ENCODE results near the gene KLHL6.
"Not testable (repeated sequence)": the region's sequence is repeated elsewhere in the genome, so short reads cannot be mapped to it uniquely, and the experiment has no call there.

KLHL6 gene

GRCh38 chr3:183532620-183533411, 22.7 kb downstream of the KLHL6 start:
- Histone ChIP-seq H3K27ac (no peak overlapping the region), H3K4me1 (ENCODE audit: control insufficient read depth in 1 of 2, insufficient read depth in 1 of 2, low read depth in 1 of 2, low read length in 1 of 2) (peaks cover 16 to 22% of the 10 kb centered on the region in 2 experiments), H3K27me3 (no peaks in the 10 kb centered on the region), H3K4me3 (ENCODE audit: low read depth in 1 of 2, low read length in 1 of 2) (no peak overlapping the region), H3K9me3 (no peaks in the 10 kb centered on the region), H3K36me3 (peaks cover 6% of the 10 kb centered on the region)
- TF ChIP-seq, protein P1, sequence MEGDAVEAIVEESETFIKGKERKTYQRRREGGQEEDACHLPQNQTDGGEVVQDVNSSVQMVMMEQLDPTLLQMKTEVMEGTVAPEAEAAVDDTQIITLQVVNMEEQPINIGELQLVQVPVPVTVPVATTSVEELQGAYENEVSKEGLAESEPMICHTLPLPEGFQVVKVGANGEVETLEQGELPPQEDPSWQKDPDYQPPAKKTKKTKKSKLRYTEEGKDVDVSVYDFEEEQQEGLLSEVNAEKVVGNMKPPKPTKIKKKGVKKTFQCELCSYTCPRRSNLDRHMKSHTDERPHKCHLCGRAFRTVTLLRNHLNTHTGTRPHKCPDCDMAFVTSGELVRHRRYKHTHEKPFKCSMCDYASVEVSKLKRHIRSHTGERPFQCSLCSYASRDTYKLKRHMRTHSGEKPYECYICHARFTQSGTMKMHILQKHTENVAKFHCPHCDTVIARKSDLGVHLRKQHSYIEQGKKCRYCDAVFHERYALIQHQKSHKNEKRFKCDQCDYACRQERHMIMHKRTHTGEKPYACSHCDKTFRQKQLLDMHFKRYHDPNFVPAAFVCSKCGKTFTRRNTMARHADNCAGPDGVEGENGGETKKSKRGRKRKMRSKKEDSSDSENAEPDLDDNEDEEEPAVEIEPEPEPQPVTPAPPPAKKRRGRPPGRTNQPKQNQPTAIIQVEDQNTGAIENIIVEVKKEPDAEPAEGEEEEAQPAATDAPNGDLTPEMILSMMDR (IDR thresholded peaks at IDR 0.05) = no peak

- peaks cover 28% of the 10 kb centered on the region for H3K36me3 ChIP-seq
- H3K4me1 ChIP-seq (ENCODE audit: control insufficient read depth in 1 of 2, insufficient read depth in 1 of 2, low read depth in 1 of 2, low read length in 1 of 2) = peaks cover 0 to 4% of the 10 kb centered on the region in 2 experiments
- no peak overlapping the region for H3K27ac ChIP-seq
- no peaks in the 10 kb centered on the region for H3K27me3 ChIP-seq
- H3K4me3 ChIP-seq (ENCODE audit: low read depth in 1 of 2, low read length in 1 of 2) = no peak overlapping the region
- no peaks in the 10 kb centered on the region for H3K9me3 ChIP-seq
- TF ChIP-seq, protein P1 (IDR thresholded peaks at IDR 0.05) = no peak
These were observed 25.8 kb downstream of the KLHL6 start for GRCh38 chr3:183529717-183530116.

DNA sequence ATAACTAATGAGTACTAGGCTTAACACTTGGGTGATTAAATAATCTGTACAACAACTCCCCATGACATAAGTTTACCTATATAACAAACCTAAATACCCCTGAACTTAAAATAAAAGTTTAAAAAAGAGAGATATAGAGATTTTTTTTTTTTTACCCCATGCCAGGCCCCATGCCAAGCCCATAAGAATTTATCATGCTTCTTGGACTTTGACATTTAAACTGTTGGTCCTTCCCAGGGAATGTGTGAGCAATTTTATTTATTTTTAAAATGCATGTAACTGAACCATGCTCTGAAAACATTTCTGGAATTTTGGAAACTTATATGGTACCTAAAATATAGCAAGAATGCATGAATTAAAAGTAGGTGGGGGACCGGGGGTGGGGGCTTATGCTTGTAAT, 26.3 kb downstream of the KLHL6 start:
- no peak overlapping the region for H3K27ac ChIP-seq
- H3K27me3 ChIP-seq = no peaks in the 10 kb centered on the region
- H3K9me3 ChIP-seq = no peaks in the 10 kb centered on the region
- peaks cover 33% of the 10 kb centered on the region for H3K36me3 ChIP-seq
- no peak overlapping the region for H3K4me3 ChIP-seq (ENCODE audit: low read depth in 1 of 2, low read length in 1 of 2)
- TF ChIP-seq, protein P1 (IDR thresholded peaks at IDR 0.05) = no peak
- peaks cover 0 to 4% of the 10 kb centered on the region in 2 experiments for H3K4me1 ChIP-seq (ENCODE audit: control insufficient read depth in 1 of 2, insufficient read depth in 1 of 2, low read depth in 1 of 2, low read length in 1 of 2)

- not testable (repeated sequence) for H3K27ac ChIP-seq; H3K4me3 ChIP-seq (ENCODE audit: low read depth in 1 of 2, low read length in 1 of 2); H3K9me3 ChIP-seq; H3K4me1 ChIP-seq (ENCODE audit: control insufficient read depth in 1 of 2, insufficient read depth in 1 of 2, low read depth in 1 of 2, low read length in 1 of 2); H3K27me3 ChIP-seq
- H3K36me3 ChIP-seq = peaks cover 37% of the 10 kb centered on the region
These were observed 26.7 kb downstream of the KLHL6 start for GRCh38 chr3:183528758-183529157.

DNA sequence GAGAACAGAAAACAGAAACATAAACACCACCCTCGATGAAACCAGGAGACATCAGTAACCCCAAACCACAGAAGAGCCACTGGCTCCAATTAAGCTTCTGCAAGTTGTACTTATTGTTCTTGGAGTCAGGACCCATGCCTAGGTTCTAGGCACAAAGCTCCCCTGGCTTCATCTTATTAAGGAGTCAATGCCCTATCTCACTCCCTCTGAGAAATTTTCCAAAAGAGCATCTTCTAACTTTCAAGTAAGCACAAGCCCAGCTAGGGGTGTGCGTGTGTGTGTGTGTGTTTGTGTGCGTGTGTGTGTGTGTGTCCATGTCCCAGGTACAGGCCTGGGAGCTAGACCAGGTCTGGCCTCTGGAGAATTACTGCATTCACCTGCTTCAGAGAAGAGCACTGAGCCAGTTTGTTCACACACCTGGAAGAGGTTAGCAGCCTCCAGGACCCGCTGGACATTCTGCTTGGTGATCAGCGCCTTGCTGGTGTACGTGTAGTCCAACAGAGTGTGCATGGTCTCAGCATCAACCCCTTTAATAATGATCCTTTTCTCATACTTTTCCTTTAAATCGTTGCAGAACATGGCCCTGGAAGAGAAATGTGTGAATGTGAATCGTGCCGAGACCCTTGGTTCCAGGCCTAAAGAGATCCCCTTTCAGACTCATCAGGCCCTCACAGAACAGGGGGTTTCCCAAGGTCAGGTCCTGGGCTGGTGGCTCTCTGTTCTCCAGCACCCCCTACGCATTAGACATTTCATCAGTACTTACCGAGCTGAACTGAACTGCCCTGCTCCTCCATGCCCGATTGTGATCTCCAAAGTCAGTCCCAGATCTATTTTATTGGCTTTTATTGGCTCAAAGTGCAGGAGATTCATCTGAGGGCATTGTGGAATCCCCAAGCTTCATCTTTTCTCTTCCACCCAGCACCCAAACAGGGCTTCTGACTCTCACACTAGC, 27.8 kb downstream of the KLHL6 start:
- Histone ChIP-seq H3K9me3 (no peaks in the 10 kb centered on the region), H3K27ac (no peak overlapping the region), H3K4me3 (ENCODE audit: low read depth in 1 of 2, low read length in 1 of 2) (no peak overlapping the region), H3K4me1 (ENCODE audit: control insufficient read depth in 1 of 2, insufficient read depth in 1 of 2, low read depth in 1 of 2, low read length in 1 of 2) (peaks cover 0 to under 1% of the 10 kb centered on the region in 2 experiments), H3K36me3 (peaks cover 44% of the 10 kb centered on the region), H3K27me3 (no peaks in the 10 kb centered on the region)
- TF ChIP-seq, protein P1 (IDR thresholded peaks at IDR 0.05) = no peak

All from neutrophil (primary cell).